H9 (cell line): Measurements from ENCODE around the gene NEK6. TPM values are rescaled to one million over a fixed set of nuclear protein-coding genes. Genes with fewer than 3 reads are reported as not detected.

ENCODE experiments used
- DNase-seq: peaks from one replicate; pipeline ENCODE4 v3.0.0-alpha.2; 2017
- H2AFZ ChIP-seq: one replicate; pipeline ENCODE4 v1.6.1; 2013; ENCODE audit warnings: mild to moderate bottlenecking, low read length, control low read depth, moderate library complexity
- H2AK5ac ChIP-seq: 2 replicates; pipeline ENCODE4 v1.6.1; 2013; ENCODE audit warnings: low read length, control low read depth, mixed read lengths; ENCODE audit not compliant: insufficient read length
- H2BK120ac ChIP-seq: one replicate; pipeline ENCODE4 v1.6.1; 2013; ENCODE audit warnings: low read depth, mild to moderate bottlenecking, low read length, control low read depth, inconsistent platforms; ENCODE audit not compliant: poor library complexity, severe bottlenecking
- H2BK12ac ChIP-seq: 2 replicates; pipeline ENCODE4 v1.6.1; 2013; ENCODE audit warnings: low read length, control low read depth, mixed read lengths, low read depth; ENCODE audit not compliant: insufficient read length
- H2BK15ac ChIP-seq: 2 replicates; pipeline ENCODE4 v1.6.1; 2013; ENCODE audit warnings: low read depth, low read length, control low read depth
- H2BK20ac ChIP-seq: one replicate; pipeline ENCODE4 v1.6.1; 2013; ENCODE audit warnings: low read depth, mild to moderate bottlenecking, low read length, control low read depth, inconsistent platforms; ENCODE audit not compliant: poor library complexity, severe bottlenecking
- H2BK5ac ChIP-seq: 2 replicates; pipeline ENCODE4 v1.6.1; 2013; ENCODE audit warnings: low read length, control low read depth, mixed read lengths; ENCODE audit not compliant: insufficient read length
- H3K14ac ChIP-seq: 2 replicates; pipeline ENCODE4 v1.6.1; 2013; ENCODE audit warnings: low read length, control low read depth; ENCODE audit not compliant: insufficient read depth
- H3K18ac ChIP-seq: 2 replicates; pipeline ENCODE4 v1.6.1; 2013; ENCODE audit warnings: low read depth, mild to moderate bottlenecking, mixed read lengths, low read length, control low read depth; ENCODE audit not compliant: insufficient read length
- H3K23ac ChIP-seq: 2 replicates; pipeline ENCODE4 v1.6.1; 2013; ENCODE audit warnings: low read length, control low read depth, mixed read lengths, low read depth; ENCODE audit not compliant: insufficient read length
- H3K23me2 ChIP-seq: 2 replicates; pipeline ENCODE4 v1.6.1; 2013; ENCODE audit warnings: low read depth, mild to moderate bottlenecking, mixed read lengths, low read length, control low read depth; ENCODE audit not compliant: insufficient read length, poor library complexity, severe bottlenecking
- H3K27ac ChIP-seq: 2 replicates; pipeline ENCODE4 v1.5.1; 2013; ENCODE audit warnings: low read length, control low read depth, mixed read lengths, low read depth; ENCODE audit not compliant: insufficient read length
- H3K27me3 ChIP-seq: 2 replicates; pipeline ENCODE4 v1.6.1; 2013; ENCODE audit warnings: low read length, control low read depth, inconsistent platforms; ENCODE audit not compliant: insufficient read depth
- H3K4ac ChIP-seq: 2 replicates; pipeline ENCODE4 v1.6.1; 2013; ENCODE audit warnings: low read depth, mild to moderate bottlenecking, control low read depth, inconsistent platforms, low read length, moderate library complexity
- H3K4me1 ChIP-seq: 2 replicates; pipeline ENCODE4 v1.6.1; 2013; ENCODE audit warnings: low read length, control low read depth, inconsistent platforms; ENCODE audit not compliant: insufficient read depth
- H3K4me2 ChIP-seq: 2 replicates; pipeline ENCODE4 v1.6.1; 2013; ENCODE audit warnings: low read length, control low read depth, mixed read lengths; ENCODE audit not compliant: insufficient read length, insufficient read depth
- H3K56ac ChIP-seq: 2 replicates; pipeline ENCODE4 v1.6.1; 2013; ENCODE audit warnings: low read depth, mild to moderate bottlenecking, mixed read lengths, low read length, control low read depth; ENCODE audit not compliant: insufficient read length
- H3K79me1 ChIP-seq: 2 replicates; pipeline ENCODE4 v1.6.1; 2013; ENCODE audit warnings: low read depth, mild to moderate bottlenecking, moderate library complexity, low read length, control low read depth, inconsistent platforms; ENCODE audit not compliant: insufficient read depth, poor library complexity, severe bottlenecking
- H3K79me2 ChIP-seq: 2 replicates; pipeline ENCODE4 v1.6.1; 2013; ENCODE audit warnings: low read length, control low read depth, inconsistent platforms; ENCODE audit not compliant: insufficient read depth
- H3K9ac ChIP-seq: 2 replicates; pipeline ENCODE4 v1.6.1; 2013; ENCODE audit warnings: low read length, control low read depth, mixed read lengths; ENCODE audit not compliant: insufficient read length; ENCODE audit errors: extremely low read depth
- H3K9me3 ChIP-seq: one replicate; pipeline ENCODE4 v1.6.1; 2013; ENCODE audit warnings: low read depth, low read length, inconsistent platforms; ENCODE audit not compliant: control insufficient read depth
- H3T11ph ChIP-seq: one replicate; pipeline ENCODE4 v1.6.1; 2013; ENCODE audit warnings: mild to moderate bottlenecking, low read length, control low read depth, inconsistent platforms
- H4K20me1 ChIP-seq: one replicate; pipeline ENCODE4 v1.6.1; 2013; ENCODE audit not compliant: control insufficient read depth, insufficient read length, insufficient read depth
- H4K5ac ChIP-seq: 2 replicates; pipeline ENCODE4 v1.6.1; 2013; ENCODE audit warnings: low read depth, mild to moderate bottlenecking, mixed read lengths, low read length, control low read depth; ENCODE audit not compliant: insufficient read length
- H4K8ac ChIP-seq: replicated peaks from 2 replicates; pipeline ENCODE4 v1.6.1; 2013; ENCODE audit warnings: low read length, control low read depth, mixed read lengths, low read depth; ENCODE audit not compliant: insufficient read length
- H4K91ac ChIP-seq: 2 replicates; pipeline ENCODE4 v1.6.1; 2013; ENCODE audit warnings: low read depth, mild to moderate bottlenecking, moderate library complexity, mixed read lengths, low read length, control low read depth; ENCODE audit not compliant: insufficient read length
- H3K27ac Mint-ChIP-seq, 3 experiments: 2 replicates in 2 of 3; 3 replicates in 1 of 3; pipeline ENCODE4 v1.8.0; 2020 to 2021; ENCODE audit warnings: mixed read lengths in 3 of 3, mild to moderate bottlenecking in 1 of 3, moderate library complexity in 1 of 3
- H3K27me3 Mint-ChIP-seq: 2 replicates; pipeline ENCODE4 v1.8.0; 2021; ENCODE audit warnings: low read depth, mild to moderate bottlenecking, moderate library complexity, mixed read lengths
- H3K36me3 Mint-ChIP-seq, 3 experiments: 2 replicates in 2 of 3; 3 replicates in 1 of 3; pipeline ENCODE4 v1.8.0; 2020 to 2021; ENCODE audit warnings: low read depth in 3 of 3, mixed read lengths in 3 of 3; ENCODE audit not compliant: insufficient read depth in 1 of 3
- H3K4me1 Mint-ChIP-seq, 2 experiments: 2 replicates each; pipeline ENCODE4 v1.8.0; 2020; ENCODE audit warnings: mixed read lengths in 2 of 2
- H3K4me3 Mint-ChIP-seq, 2 experiments: 2 replicates in 1 of 2; 3 replicates in 1 of 2; pipeline ENCODE4 v1.8.0; 2020 to 2021; ENCODE audit warnings: mild to moderate bottlenecking in 2 of 2, mixed read lengths in 2 of 2, moderate library complexity in 1 of 2
- H3K9me3 Mint-ChIP-seq, 2 experiments: 2 replicates in 1 of 2; 3 replicates in 1 of 2; pipeline ENCODE4 v1.8.0; 2020; ENCODE audit warnings: mild to moderate bottlenecking in 2 of 2, mixed read lengths in 2 of 2, moderate library complexity in 1 of 2
- WGBS: extraction: QIAGEN DNeasy Blood & Tissue Kit; methylation state at CpG from one replicate; pipeline ENCODE4 v1.1.7; 2013; ENCODE audit warnings: missing lambda C conversion rate, low lambda C conversion rate, mixed read lengths; ENCODE audit not compliant: insufficient read length; ENCODE audit errors: extremely low coverage; 5-methylcytosine and 5-hydroxymethylcytosine counted together
- total RNA-seq: library from RNA; stranded (reverse); gene quantifications from 2 replicates; pipeline ENCODE4 v1.2.1, GENCODE V29; 2021
- TF ChIP-seq, protein P1 (sequence below): fragments of 200-600 bp; sonication (generic); conservative IDR thresholded peaks from 3 replicates; pipeline ENCODE4 v1.8.0; 2021; ENCODE audit warnings: antibody characterized with exemption, mild to moderate bottlenecking

NEK6 gene
- total RNA-seq, 1 experiment from 2014 or later = 14.3 TPM

DNA sequence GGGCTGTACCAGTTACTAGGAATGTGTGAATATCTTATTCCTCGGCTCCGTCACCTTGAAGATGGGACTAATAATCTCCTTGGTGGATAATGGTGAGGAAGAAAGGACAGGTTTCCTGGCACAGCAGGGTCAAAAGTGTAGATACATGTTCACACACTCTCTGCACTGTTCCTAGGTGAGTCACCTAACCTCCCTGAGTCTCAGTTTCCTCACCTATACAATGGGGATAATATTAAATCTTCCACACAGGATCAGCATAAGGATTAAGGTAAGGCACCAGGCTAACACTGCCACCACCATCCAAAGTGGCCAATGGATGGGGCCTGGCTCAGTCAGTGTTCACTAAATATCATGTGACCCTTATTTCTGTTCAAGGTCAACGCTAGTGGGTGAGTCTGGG lies 90.6 kb downstream of the NEK6 start:
- no peaks in the 10 kb centered on the region for H3K9me3 Mint-ChIP-seq
- peaks cover 4 to 20% of the 10 kb centered on the region in 2 experiments for H3K4me1 Mint-ChIP-seq
- Histone ChIP-seq H3K27ac (no peak overlapping the region), H3K4me1 (no peaks in the 10 kb centered on the region; the same call in 1 of the 2 replicates), H3K4me2 (no peak overlapping the region), H3K18ac (no peak overlapping the region), H4K8ac (no peak overlapping the region), H2AK5ac (no peak overlapping the region), H3K79me2 (no peaks in the 10 kb centered on the region), H3K79me1 (no peaks in the 10 kb centered on the region), H3K23me2 (no peaks in the 10 kb centered on the region), H2BK20ac (no peak overlapping the region), H2BK5ac (no peak overlapping the region), H3T11ph (no peak overlapping the region), H2BK15ac (no peak overlapping the region), H3K27me3 (no peaks in the 10 kb centered on the region), H2BK120ac (no peak overlapping the region), H4K5ac (no peak overlapping the region), H3K56ac (no peak overlapping the region), H3K14ac (no peak overlapping the region), H3K9me3 (no peaks in the 10 kb centered on the region), H4K20me1 (no peaks in the 10 kb centered on the region), H3K9ac (no peak overlapping the region), H3K4ac (no peak overlapping the region), H4K91ac (no peak overlapping the region), H2BK12ac (no peak overlapping the region), H3K23ac (no peak overlapping the region), H2AFZ (no peak overlapping the region)
- TF ChIP-seq, protein P1, sequence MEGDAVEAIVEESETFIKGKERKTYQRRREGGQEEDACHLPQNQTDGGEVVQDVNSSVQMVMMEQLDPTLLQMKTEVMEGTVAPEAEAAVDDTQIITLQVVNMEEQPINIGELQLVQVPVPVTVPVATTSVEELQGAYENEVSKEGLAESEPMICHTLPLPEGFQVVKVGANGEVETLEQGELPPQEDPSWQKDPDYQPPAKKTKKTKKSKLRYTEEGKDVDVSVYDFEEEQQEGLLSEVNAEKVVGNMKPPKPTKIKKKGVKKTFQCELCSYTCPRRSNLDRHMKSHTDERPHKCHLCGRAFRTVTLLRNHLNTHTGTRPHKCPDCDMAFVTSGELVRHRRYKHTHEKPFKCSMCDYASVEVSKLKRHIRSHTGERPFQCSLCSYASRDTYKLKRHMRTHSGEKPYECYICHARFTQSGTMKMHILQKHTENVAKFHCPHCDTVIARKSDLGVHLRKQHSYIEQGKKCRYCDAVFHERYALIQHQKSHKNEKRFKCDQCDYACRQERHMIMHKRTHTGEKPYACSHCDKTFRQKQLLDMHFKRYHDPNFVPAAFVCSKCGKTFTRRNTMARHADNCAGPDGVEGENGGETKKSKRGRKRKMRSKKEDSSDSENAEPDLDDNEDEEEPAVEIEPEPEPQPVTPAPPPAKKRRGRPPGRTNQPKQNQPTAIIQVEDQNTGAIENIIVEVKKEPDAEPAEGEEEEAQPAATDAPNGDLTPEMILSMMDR = no peak
- H3K27ac Mint-ChIP-seq = no peak overlapping the region; a peak in 2 of 7 replicates
- no peak for DNase-seq
- H3K4me3 Mint-ChIP-seq = no peak overlapping the region
- H3K27me3 Mint-ChIP-seq = no peaks in the 10 kb centered on the region
- WGBS = no CpG with 5 or more reads among the region's 3 CpGs
- H3K36me3 Mint-ChIP-seq = peaks cover 17 to 44% (median 41%) of the 10 kb centered on the region in 3 experiments
